Esophagus squamous epithelium (tissue), 4 donors: ENCODE data around the gene IFNA16.

ENCODE experiments used
- CTCF ChIP-seq, 6 experiments: fragments of 450-650 bp in 4 of 6; fragments of 200-600 bp in 2 of 6; sonication (generic) in 2 of 6; IDR thresholded peaks; one replicate each; pipeline ENCODE4 v1.5.1; 2016 to 2019; ENCODE audit warnings: antibody characterized with exemption in 6 of 6, mild to moderate bottlenecking in 4 of 6, moderate library complexity in 4 of 6
- POLR2A ChIP-seq, 4 donors: fragments of 450-650 bp; IDR thresholded peaks; one replicate each; pipeline ENCODE4 v1.6.1; 2017; ENCODE audit warnings: antibody characterized with exemption in 4 of 4, mild to moderate bottlenecking in 4 of 4, moderate library complexity in 3 of 4

GRCh38 chr9:21244836-21245235 lies 27.7 kb upstream of the IFNA16 start:
- TF ChIP-seq CTCF (IDR thresholded peaks at IDR 0.05): no peak
- TF ChIP-seq POLR2A (IDR thresholded peaks at IDR 0.05): no peak
